Right cardiac atrium (tissue), 5 donors: ENCODE data around the gene CELF3. TPM values are rescaled to one million over a fixed set of nuclear protein-coding genes. Genes with fewer than 3 reads are reported as not detected.
"Not testable (repeated sequence)": the region's sequence is repeated elsewhere in the genome, so short reads cannot be mapped to it uniquely, and the experiment has no call there.

Experiments
- ATAC-seq, 2 donors: fragments of 200-7000 bp; cut with Tn5 transposase; one replicate each; pipeline versions ENCODE4 v1.8.0 to v1.9.1; 2020; ENCODE audit warnings: moderate library complexity in 2 of 2, mild to moderate bottlenecking in 1 of 2
- DNase-seq, 3 donors: peaks; one replicate each; pipeline ENCODE4 v3.0.0-alpha.2; 2020
- H3K27ac ChIP-seq: one replicate; pipeline ENCODE4 v1.5.1; 2013; ENCODE audit warnings: mild to moderate bottlenecking, low read length, control low read depth, moderate library complexity
- H3K27me3 ChIP-seq: one replicate; pipeline ENCODE4 v1.6.1; 2013; ENCODE audit not compliant: control insufficient read depth, insufficient read depth
- H3K4me1 ChIP-seq: one replicate; pipeline ENCODE4 v1.6.1; 2013; ENCODE audit warnings: low read length; ENCODE audit not compliant: control insufficient read depth, insufficient read depth
- H3K4me3 ChIP-seq: one replicate; pipeline ENCODE4 v1.5.1; 2013; ENCODE audit warnings: low read length, control low read depth
- H3K9me3 ChIP-seq: one replicate; pipeline ENCODE4 v1.6.1; 2013; ENCODE audit warnings: low read length; ENCODE audit not compliant: control insufficient read depth
- WGBS: extraction: QIAGEN DNeasy Blood & Tissue Kit; methylation state at CpG from one replicate; pipeline ENCODE4 v1.1.7; 2013; 5-methylcytosine and 5-hydroxymethylcytosine counted together
- intact Hi-C, 4 donors: fragments of 100-400 bp; cut with DNase I; formaldehyde crosslinking; loops; one replicate each; pipeline versions ENCODE4 v1.11.0 to v1.14.0; 2022 to 2023
- polyA plus RNA-seq: library from polyadenylated mRNA; stranded (reverse); fragments of 200-250 nt; gene quantifications from one replicate; pipeline ENCODE4 v1.2.3, GENCODE V29; 2013
- total RNA-seq, 4 donors: library from RNA; stranded (reverse); fragmentation: NEBNext Ultra II Directional; extraction: Animal tissue kit (Norgen Biotek cat#: 25700); gene quantifications; one replicate each; pipeline ENCODE4 v1.2.1, GENCODE V29; 2021
- donor health status: healthy with polysubstance abuse.
- donor health status: DM: no; HTN: yes; CAD: no.
- donor health status: DM: no; HTN: no; CAD: no.
- donor health status: DM: no; HTN: yes; CAD: no; lungs with severe emphysema.
- donor health status: DM: yes; HTN: yes; CAD: no.

Gene CELF3
- total and polyA plus RNA-seq, 5 donors, result 0.18 to 0.19 TPM; not detected in 3

GRCh38 chr1:151693057-151693651 lies 23.4 kb downstream of the CELF3 start:
- Histone ChIP-seq H3K4me3 (no peak overlapping the region), H3K9me3 (no peaks in the 10 kb centered on the region), H3K27ac (no peak overlapping the region), H3K4me1 (no peaks in the 10 kb centered on the region), H3K27me3 (no peaks in the 10 kb centered on the region)
- ATAC-seq, result no peak
- intact Hi-C loops, result loop anchor here in 1 of 4 donors (2.0 kb wide), 1 partner anchor 42 kb away; no protein-coding TSS in a partner anchor
- DNase-seq, result no peak
- 73% methylated on average over 4 of the region's 4 CpGs for WGBS

GRCh38 chr1:151692226-151692625 lies 24.4 kb downstream of the CELF3 start:
- no peaks in the 10 kb centered on the region for H3K9me3 ChIP-seq
- no peaks in the 10 kb centered on the region for H3K27me3 ChIP-seq
- H3K4me1 ChIP-seq, result no peaks in the 10 kb centered on the region
- no peak overlapping the region for H3K27ac ChIP-seq
- intact Hi-C loops, result loop anchor here in 1 of 4 donors (2.0 kb wide), 1 partner anchor 43 kb away; no protein-coding TSS in a partner anchor
- ATAC-seq (no peak), DNase-seq (no peak)
- H3K4me3 ChIP-seq, result no peak overlapping the region
- WGBS, result 77% methylated on average over 3 of the region's 3 CpGs

- H3K27me3 ChIP-seq, result no peaks in the 10 kb centered on the region
- ATAC-seq, result peak; percentile 67 to 70
- peak overlapping the region; percentile 43 for H3K27ac ChIP-seq
These were observed 27.1 kb downstream of the CELF3 start for GRCh38 chr1:151689494-151689893.

GRCh38 chr1:151686561-151686960 lies 30.0 kb downstream of the CELF3 start:
- Histone ChIP-seq H3K4me1 (no peaks in the 10 kb centered on the region), H3K9me3 (no peaks in the 10 kb centered on the region), H3K27me3 (no peaks in the 10 kb centered on the region), H3K27ac (no peak overlapping the region), H3K4me3 (no peak overlapping the region)
- intact Hi-C loops, result no loop called here
- no peak for DNase-seq
- ATAC-seq, result no peak
- WGBS, result 90% methylated on average over 2 of the region's 2 CpGs

More at GRCh38 chr1:151689494-151689893, 27.1 kb downstream of the CELF3 start:
- WGBS, result 67% methylated on average over 4 of the region's 4 CpGs
- H3K9me3 ChIP-seq, result no peaks in the 10 kb centered on the region
- intact Hi-C loops, result no loop called here
- no peaks in the 10 kb centered on the region for H3K4me1 ChIP-seq
- no peak overlapping the region for H3K4me3 ChIP-seq
- DNase-seq, result no peak

- no peak overlapping the region for H3K4me3 ChIP-seq
- WGBS, result 99% methylated on average over 2 of the region's 2 CpGs
- no peaks in the 10 kb centered on the region for H3K27me3 ChIP-seq
- intact Hi-C loops, result no loop called here
- no peaks in the 10 kb centered on the region for H3K9me3 ChIP-seq
- no peaks in the 10 kb centered on the region for H3K4me1 ChIP-seq
- H3K27ac ChIP-seq, result no peak overlapping the region
- DNase-seq, result no peak
- ATAC-seq, result no peak
These were observed 32.5 kb downstream of the CELF3 start for GRCh38 chr1:151684128-151684527.

GRCh38 chr1:151682901-151683300 lies 33.7 kb downstream of the CELF3 start:
- H3K27me3 ChIP-seq, H3K4me3 ChIP-seq, ATAC-seq, DNase-seq, H3K27ac ChIP-seq, intact Hi-C loops, H3K4me1 ChIP-seq, H3K9me3 ChIP-seq: not testable (repeated sequence)
- 91% methylated on average over 7 of the region's 7 CpGs for WGBS

GRCh38 chr1:151681923-151682322 lies 34.7 kb downstream of the CELF3 start:
- DNase-seq, result no peak
- Histone ChIP-seq H3K4me3 (no peak overlapping the region), H3K4me1 (no peaks in the 10 kb centered on the region), H3K27me3 (no peaks in the 10 kb centered on the region), H3K9me3 (no peaks in the 10 kb centered on the region), H3K27ac (no peak overlapping the region)
- no peak for ATAC-seq
- WGBS, result 91% methylated on average over 2 of the region's 2 CpGs
- intact Hi-C loops, result no loop called here

GRCh38 chr1:151680826-151681225 lies 35.8 kb downstream of the CELF3 start:
- no peak overlapping the region for H3K27ac ChIP-seq
- no peak overlapping the region for H3K4me3 ChIP-seq
- WGBS, result 26% methylated on average over 3 of the region's 3 CpGs
- H3K4me1 ChIP-seq, result no peaks in the 10 kb centered on the region
- intact Hi-C loops, result no loop called here
- DNase-seq, result no peak
- ATAC-seq, result peak; percentile 50 to 61
- no peaks in the 10 kb centered on the region for H3K9me3 ChIP-seq
- H3K27me3 ChIP-seq, result no peaks in the 10 kb centered on the region

GRCh38 chr1:151680391-151680790 lies 36.2 kb downstream of the CELF3 start:
- intact Hi-C loops, result no loop called here
- Histone ChIP-seq H3K4me3 (no peak overlapping the region), H3K4me1 (no peaks in the 10 kb centered on the region), H3K27me3 (no peaks in the 10 kb centered on the region), H3K9me3 (no peaks in the 10 kb centered on the region), H3K27ac (no peak overlapping the region)
- no peak for ATAC-seq
- WGBS, result 80% methylated on average over 4 of the region's 4 CpGs
- DNase-seq, result no peak

- no peak for ATAC-seq
- Histone ChIP-seq H3K9me3 (no peaks in the 10 kb centered on the region), H3K4me3 (no peak overlapping the region), H3K27ac (no peak overlapping the region), H3K4me1 (no peaks in the 10 kb centered on the region), H3K27me3 (no peaks in the 10 kb centered on the region)
- intact Hi-C loops, result no loop called here
- 82% methylated on average over 1 of the region's 1 CpG for WGBS
- DNase-seq, result no peak
These were observed 43.2 kb downstream of the CELF3 start for GRCh38 chr1:151673407-151673806.

- intact Hi-C loops, H3K9me3 ChIP-seq, ATAC-seq, H3K27me3 ChIP-seq, H3K4me3 ChIP-seq, H3K4me1 ChIP-seq, H3K27ac ChIP-seq, DNase-seq: not testable (repeated sequence)
- WGBS, result 73% methylated on average over 2 of the region's 2 CpGs
These were observed 46.4 kb downstream of the CELF3 start for GRCh38 chr1:151670036-151670675.
